ENCODE results near the gene NVL.
A peak's percentile ranks its signal among the peaks of the same experiment; 100 is the strongest.
"Not testable (repeated sequence)": the region's sequence is repeated elsewhere in the genome, so short reads cannot be mapped to it uniquely, and the experiment has no call there.

The NVL gene
- total RNA-seq = 27.0 to 41.1 reads per million in 2 donors

DNA sequence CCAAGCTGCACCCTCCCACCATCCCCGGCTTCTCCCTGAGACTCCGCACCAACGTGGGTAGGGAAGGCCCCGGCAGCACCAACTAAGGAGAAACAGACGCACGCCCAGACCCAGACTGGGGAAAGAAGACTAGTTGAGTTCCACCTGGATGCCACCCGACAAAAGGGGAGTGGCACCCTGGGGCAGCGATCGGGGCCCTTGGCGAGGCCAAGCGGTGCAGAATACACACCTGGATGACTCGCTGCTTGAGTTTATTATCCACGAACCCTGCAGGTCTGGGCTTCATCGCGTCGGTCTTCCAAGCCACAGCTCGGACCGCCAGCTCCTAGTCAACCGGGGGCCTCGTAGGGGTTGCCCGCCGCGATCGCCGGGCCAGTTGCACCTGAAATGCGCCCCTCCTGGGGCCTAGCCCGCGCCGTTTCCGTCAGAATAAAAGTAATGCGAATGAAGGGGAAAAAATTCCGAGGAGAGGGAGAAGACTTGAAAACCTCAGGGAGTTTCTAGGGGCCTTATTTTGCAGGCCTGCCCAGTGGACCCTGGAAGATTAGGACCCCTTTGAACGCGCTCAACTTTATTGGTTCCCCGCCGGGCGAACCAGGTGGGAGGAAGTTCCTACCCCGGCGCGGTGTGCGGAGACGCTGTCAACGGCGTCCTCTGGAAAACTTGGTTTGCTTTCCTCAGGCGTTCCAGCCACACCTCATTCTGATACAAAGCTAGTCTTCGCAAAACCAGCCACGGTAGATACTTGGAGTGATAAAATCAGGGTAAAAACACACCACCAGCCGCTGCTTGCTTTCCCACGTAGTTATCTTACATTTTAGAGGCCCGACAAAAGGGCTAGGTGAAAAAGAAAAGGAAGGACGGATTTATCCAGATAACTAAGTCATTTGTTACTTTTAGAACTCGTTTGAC is at the start of gene NVL:
Gene NVL, minus strand, starts transcription at position 331 of the 912 bp plus-strand sequence. Its CDS starts 45 bp downstream, at position 286.
- DNase-seq = peak; percentile 68

GRCh38 chr1:224378855-224379631 is 49.1 kb upstream of the NVL start:
- DNase-seq = no peak

DNA sequence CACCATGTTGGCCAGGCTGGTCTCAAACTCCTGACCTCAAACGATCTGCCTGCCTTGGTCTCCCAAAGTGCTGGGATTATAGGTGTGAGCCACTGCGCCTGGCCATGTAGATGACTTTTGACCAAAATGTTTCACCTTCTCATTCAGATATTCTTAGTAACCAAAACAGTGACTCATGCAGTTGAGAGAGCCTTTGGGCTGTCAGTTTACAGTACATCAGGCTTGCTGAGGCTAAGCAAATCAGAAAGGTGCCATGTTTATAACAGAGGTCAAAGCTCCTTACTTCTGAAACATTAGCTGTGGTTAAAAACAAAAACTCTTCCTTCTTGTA is 47.7 kb upstream of the NVL start:
- DNase-seq = no peak

GRCh38 chr1:224375059-224375458 is 45.1 kb upstream of the NVL start:
- no peak for DNase-seq

DNA sequence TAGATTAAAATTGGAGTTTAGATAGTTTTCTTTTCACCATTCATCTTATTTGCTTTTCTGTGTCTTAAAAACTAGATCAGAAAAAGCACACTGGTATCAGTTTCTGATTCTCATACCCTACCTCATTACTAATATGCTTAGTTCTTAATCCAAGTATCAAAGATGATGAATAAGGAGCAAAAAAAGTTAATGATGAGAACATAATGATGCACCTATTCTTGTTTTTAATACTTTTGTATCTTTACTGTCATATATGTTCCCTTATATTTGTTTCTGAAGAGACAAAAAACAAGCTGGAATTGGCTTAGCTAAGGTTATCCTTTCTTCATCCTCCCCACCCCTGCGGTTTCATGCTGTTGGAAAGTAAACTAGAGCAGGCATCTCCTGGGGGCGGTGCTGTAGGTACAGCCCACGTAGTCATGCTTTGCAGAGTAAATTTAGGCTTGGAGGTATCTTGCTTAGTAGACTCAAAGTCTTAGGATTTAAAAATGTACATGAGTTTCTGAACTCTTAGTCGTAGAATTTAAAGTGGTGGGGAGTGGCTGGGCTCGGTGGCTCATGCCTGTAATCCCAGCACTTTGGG is 43.1 kb upstream of the NVL start:
- no peak for DNase-seq

DNA sequence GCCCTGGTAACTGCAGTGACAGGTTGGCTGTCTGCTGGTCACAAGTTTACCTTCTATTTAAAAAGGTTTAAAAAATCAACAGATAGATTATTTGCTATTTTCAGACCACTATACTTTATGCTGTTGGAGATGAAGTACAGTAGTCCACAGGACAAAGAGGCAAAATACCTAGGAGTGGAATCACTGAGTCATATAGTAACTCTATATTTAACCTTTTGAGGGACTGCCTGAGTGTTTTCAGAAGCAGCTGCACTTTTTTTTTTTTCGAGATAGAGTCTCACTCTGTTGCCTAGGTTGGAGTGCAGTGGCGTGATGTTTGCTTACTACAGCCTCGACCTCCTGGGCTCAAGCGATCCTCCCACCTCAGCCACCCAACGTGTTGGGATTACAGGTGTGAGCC is 38.4 kb upstream of the NVL start:
- DNase-seq = no peak

- DNase-seq = no peak
These were observed 29.2 kb upstream of the NVL start for GRCh38 chr1:224359207-224359606.

GRCh38 chr1:224358237-224358636 is 28.3 kb upstream of the NVL start:
- no peak for DNase-seq

DNA sequence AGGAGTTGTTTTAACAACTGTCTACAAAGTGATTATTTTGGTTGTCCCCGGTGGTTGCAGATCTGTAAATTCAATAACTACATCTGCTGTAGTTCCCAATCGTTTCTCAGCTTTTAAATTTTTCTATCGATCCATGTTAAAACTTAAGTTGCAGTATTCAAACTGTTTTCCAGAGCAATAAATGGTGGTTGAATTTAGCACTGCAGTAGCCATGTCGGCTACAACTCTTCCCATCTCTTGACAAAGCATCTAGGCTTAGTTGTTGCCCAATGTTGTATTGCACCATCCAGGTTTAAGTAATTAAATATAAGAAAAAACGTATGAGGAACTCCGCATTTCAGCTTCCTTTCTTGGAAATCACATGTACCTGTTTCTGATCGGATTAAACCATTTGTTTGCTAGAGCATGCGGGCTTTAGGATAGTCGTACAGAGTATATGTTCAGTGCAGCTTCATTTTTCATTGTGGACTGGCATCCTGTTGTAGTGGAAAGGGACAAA is 27.7 kb upstream of the NVL start:
- DNase-seq = no peak

DNA sequence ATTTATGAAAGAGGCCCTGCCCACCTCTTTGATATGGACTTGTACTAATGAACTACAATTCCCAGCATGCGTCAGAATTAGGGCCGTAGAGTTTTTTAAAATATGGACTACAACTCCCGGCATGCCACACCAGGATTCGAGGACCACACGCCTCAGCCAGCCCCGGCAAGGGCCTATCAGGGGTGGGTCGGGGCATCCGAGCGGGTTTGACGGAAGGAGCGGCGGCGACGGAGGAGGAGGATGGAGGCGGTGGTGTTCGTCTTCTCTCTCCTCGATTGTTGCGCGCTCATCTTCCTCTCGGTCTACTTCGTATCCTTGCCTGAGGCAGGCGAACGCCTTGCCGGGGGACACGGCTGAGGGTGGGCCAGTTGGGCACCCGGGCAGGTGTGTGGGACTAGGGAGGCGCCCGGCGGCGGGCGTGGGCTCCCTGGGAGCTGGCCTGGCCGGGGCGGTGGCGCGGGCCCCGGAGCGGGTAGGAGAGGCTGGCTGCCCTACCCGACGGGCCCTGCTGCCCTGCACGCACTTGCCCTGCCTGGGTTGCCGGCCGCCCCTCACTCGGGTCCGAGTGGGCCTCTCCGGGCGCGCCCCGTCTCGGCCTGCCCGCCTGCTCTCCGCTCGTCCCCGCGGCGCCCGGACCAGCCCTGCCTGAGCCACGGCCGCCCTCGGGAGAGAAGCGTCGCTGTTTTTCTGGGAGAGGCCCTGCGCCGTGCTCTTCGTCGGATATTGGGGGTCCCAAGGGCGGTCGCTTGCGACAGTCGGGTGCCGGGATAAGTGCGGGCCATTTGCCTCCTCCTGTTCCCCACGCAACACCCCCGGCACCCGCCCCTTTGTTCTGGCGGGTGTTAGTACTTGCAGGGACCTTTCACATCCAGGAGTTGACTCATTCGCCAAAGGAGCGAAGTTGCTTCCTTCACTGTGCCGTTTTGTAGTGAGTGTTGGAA is 27.0 kb upstream of the NVL start, which contains the start of gene CNIH4:
Gene CNIH4, plus strand, starts transcription at position 195 of the 941 bp plus-strand sequence. Its CDS starts 46 bp downstream, at position 241.
- peak; percentile 86 for DNase-seq

GRCh38 chr1:224353975-224354925 is 24.3 kb upstream of the NVL start:
- DNase-seq = no peak

GRCh38 chr1:224352436-224353085 is 22.6 kb upstream of the NVL start:
- DNase-seq = not testable (repeated sequence)

DNA sequence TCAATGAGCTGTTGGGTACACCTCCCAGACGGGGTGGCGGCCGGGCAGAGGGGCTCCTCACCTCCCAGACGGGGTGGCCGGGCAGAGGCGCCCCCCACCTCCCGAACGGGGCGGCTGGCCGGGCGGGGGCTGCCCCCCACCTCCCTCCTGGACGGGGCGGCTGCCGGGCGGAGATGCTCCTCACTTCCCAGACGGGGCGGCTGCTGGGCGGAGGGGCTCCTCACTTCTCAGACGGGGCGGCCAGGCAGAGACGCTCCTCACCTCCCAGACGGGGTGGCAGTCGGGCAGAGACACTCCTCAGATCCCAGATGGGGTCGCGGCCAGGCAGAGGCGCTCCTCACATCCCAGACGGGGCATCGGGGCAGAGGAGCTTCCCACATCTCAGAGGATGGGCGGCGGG is 19.7 kb upstream of the NVL start:
- not testable (repeated sequence) for DNase-seq

DNA sequence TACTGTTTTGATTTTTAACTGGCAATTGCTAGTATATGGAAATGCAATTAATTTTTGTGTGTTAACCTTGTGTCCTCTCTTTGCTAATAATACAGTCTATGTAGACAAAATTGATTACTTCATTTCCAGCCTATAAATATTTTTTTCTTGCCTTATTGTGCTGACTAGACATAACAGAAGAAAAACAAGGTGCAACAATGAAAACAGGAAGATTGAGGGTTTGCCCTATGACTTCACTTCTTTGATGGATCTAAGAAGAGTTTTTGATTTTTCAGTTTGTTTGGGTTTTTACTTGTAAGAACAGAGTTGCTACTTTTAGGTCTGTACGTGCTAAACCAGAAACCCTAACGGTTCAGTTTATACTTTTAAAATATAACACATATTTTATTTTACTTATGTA is 18.2 kb upstream of the NVL start:
- DNase-seq = no peak

DNA sequence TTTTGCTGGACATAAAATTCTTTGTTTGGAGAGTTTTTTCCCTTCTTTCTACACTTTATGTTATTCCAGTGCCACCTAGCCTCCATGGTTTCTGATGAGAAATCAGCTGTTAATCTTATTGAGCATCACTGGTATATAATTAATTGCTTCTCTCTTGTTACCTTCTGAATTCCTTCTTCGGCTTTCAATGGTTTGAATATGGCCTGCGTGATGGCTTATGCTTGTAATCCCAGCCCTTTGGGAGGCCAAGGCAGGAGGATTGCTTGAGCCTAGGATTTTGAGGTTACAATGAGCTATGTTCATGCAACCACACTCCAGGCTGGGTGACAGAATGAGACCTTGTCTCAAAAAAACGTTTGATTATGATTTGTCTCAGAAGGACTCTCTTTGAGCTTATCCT is 13.7 kb upstream of the NVL start:
- no peak for DNase-seq

DNA sequence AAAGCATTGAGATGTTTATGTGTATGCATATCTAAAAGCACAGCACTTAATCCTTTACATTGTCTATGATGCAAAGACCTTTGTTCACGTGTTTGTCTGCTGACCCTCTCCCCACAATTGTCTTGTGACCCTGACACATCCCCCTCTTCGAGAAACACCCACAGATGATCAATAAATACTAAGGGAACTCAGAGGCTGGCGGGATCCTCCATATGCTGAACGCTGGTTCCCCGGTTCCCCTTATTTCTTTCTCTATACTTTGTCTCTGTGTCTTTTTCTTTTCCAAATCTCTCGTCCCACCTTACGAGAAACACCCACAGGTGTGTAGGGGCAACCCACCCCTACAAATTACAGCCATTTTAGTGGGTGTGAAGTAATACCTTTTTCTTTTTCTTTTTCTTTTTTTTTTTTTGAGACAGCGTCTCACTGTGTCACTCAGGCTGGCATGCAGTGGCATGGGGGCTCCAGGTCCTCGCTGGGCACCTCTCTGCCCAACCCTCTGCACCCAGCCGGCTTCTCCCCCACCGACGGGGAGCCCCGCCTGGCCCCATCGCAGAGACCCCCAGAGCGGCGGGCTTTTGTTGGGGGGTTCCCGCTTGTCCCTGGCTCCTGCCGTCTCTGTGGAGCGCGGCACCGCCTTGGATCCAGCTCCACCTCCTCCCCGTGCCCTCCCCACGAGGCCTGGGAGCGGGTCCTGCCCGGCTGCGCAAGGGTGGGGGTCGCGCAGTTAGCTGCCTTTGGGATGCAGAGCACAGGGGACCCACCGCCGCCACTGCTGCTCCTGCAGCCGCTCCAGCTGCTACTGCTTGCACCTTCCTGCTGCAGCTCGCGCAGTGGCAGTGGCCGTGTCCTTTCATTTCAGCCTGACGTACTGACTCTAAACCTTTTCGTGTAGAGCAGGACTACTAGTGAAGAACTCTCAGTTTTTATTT is 10.7 kb upstream of the NVL start:
- DNase-seq = peak; percentile 7

- DNase-seq = no peak
These were observed 9.6 kb upstream of the NVL start for GRCh38 chr1:224339442-224340033.

DNA sequence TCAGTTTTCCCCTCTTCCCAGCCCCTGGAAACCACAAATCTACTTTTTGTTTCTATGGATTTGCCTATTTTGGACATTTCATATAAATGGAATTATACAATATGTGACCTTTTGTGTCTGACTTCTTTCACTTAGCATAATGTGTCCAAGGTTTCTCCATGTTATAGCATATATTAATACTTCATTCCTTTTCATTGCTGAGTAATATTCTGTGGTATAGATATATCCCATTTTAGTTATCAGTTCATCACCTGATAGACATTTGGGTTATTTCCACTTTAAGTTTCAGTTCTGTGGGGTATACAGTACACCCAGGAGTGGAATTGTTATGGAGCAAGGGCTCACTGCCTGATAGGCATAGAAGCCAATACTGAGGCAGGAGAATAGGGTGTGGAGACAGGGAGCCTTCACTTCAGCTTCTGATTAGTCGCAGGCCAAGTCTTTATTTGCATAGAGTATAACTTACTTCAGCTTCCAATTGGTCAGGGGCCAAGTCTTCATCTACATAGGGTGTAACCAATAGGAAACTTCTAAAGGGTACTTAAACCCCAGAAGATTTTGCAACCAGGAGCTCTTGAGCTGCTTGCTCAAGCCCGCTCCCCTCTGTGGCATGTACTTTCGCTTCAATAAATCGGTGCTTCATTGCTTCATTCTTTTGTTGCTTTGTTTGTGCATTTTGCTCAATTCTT is 8.3 kb upstream of the NVL start:
- no peak for DNase-seq

Measured in T-helper 9 cell (primary cell).